GM12878 (cell line): ENCODE results near the gene CUL4A. TPM values are rescaled to one million over a fixed set of nuclear protein-coding genes. Genes with fewer than 3 reads are reported as not detected.

Source experiments
- ATAC-seq: fragments of 200-7000 bp; cut with Tn5 transposase; 3 replicates; pipeline ENCODE4 v1.9.1; 2020; ENCODE audit warnings: mild to moderate bottlenecking, moderate library complexity
- BruUV-seq: library from RNA; stranded (reverse); fragments of 400-500 nt; replicated peaks from 2 replicates; lab custom pipeline; 2021; lab: Mats Ljungman, UMichigan
- CTCF ChIA-PET: fragments of 300-600 bp; sonication (Branson Sonifier 250); formaldehyde crosslinking; extraction: SDS; loops from one replicate; lab custom pipeline; 2021; ENCODE audit warnings: inconsistent platforms; lab: Yijun Ruan, JAX
- POLR2A ChIA-PET: fragments of 350-600 bp; formaldehyde crosslinking; extraction: SDS; loops from one replicate; lab custom pipeline; 2021; ENCODE audit warnings: inconsistent platforms; lab: Charles Lee
- RAD21 ChIA-PET: fragments of 300-600 bp; sonication (Branson Sonifier 250); formaldehyde crosslinking; loops from one replicate; lab custom pipeline; 2023; ENCODE audit warnings: antibody characterized with exemption; ENCODE audit not compliant: unreplicated experiment; lab: Charles Lee
- SMC1A ChIA-PET: fragments of 300-600 bp; sonication (Branson Sonifier 250); formaldehyde crosslinking; loops from one replicate; lab custom pipeline; 2023; ENCODE audit not compliant: unreplicated experiment, uncharacterized antibody; lab: Charles Lee
- DNase-seq: peaks from one replicate; pipeline ENCODE4 v3.0.0-alpha.2; 2011; ENCODE audit warnings: low read depth, low spot score
- FAIRE-seq: peaks from 3 replicates; lab custom pipeline; 2011; peaks lifted over from hg19 to GRCh38; lab: Jason Lieb, UNC
- H2AFZ ChIP-seq: 2 replicates; pipeline ENCODE4 v1.6.0; 2011; ENCODE audit warnings: low read depth, low read length, control low read depth; ENCODE audit not compliant: control insufficient read depth
- H3K27ac ChIP-seq: 2 replicates; pipeline ENCODE4 v1.5.1; 2011; ENCODE audit warnings: control low read depth; ENCODE audit not compliant: control insufficient read depth, insufficient read depth
- H3K27me3 ChIP-seq, 2 experiments: replicated peaks in 1 of 2; 2 replicates each; pipeline versions ENCODE4 v1.6.0 to v1.6.1; 2011; ENCODE audit warnings: low read length in 1 of 2; ENCODE audit not compliant: control insufficient read depth in 2 of 2, insufficient read depth in 2 of 2
- H3K36me3 ChIP-seq, 2 experiments: 2 replicates each; pipeline ENCODE4 v1.5.1; 2011; ENCODE audit warnings: low read length in 1 of 2; ENCODE audit not compliant: control insufficient read depth in 2 of 2, insufficient read depth in 2 of 2
- H3K4me1 ChIP-seq: 2 replicates; pipeline ENCODE4 v1.6.1; 2011; ENCODE audit warnings: mild to moderate bottlenecking, low read length, moderate library complexity, mixed read lengths; ENCODE audit not compliant: control insufficient read depth, insufficient read depth
- H3K4me2 ChIP-seq: 2 replicates; pipeline ENCODE4 v1.6.0; 2011; ENCODE audit warnings: control low read depth; ENCODE audit not compliant: control insufficient read depth, insufficient read depth
- H3K4me3 ChIP-seq: fragments of 200-600 bp; sonication (generic); 2 replicates; pipeline ENCODE4 v1.5.1; 2016
- H3K79me2 ChIP-seq: 2 replicates; pipeline ENCODE4 v1.6.0; 2011; ENCODE audit warnings: low read length; ENCODE audit not compliant: control insufficient read depth, insufficient read depth
- H3K9ac ChIP-seq: 2 replicates; pipeline ENCODE4 v1.8.0; 2011; ENCODE audit warnings: low read length, control low read depth, mixed read lengths; ENCODE audit not compliant: control insufficient read depth, insufficient read depth
- H3K9me3 ChIP-seq: replicated peaks from 3 replicates; pipeline ENCODE4 v1.5.1; 2011; ENCODE audit warnings: mild to moderate bottlenecking, low read length; ENCODE audit not compliant: control insufficient read depth, insufficient read depth
- H4K20me1 ChIP-seq: 2 replicates; pipeline ENCODE4 v1.6.0; 2011; ENCODE audit not compliant: control insufficient read depth, insufficient read depth
- ASH2L ChIP-seq: fragments of 300-600, 200-600 bp; sonication (generic); IDR thresholded peaks from 2 replicates; pipeline ENCODE4 v1.6.1; 2017; ENCODE audit warnings: low read depth, mild to moderate bottlenecking, borderline replicate concordance
- BRCA1 ChIP-seq: IDR thresholded peaks from 2 replicates; pipeline ENCODE4 v1.6.1; 2011; ENCODE audit warnings: low read depth, low read length, improper control_type of control experiment
- CBX5 ChIP-seq: sonication (generic); IDR thresholded peaks from 2 replicates; pipeline ENCODE4 v1.6.1; 2016; ENCODE audit warnings: low read depth, moderate library complexity, mild to moderate bottlenecking, inconsistent platforms
- CHD1 ChIP-seq: IDR thresholded peaks from 2 replicates; pipeline ENCODE4 v1.6.1; 2012; ENCODE audit warnings: low read depth, low read length, improper control_type of control experiment
- FOXM1 ChIP-seq: IDR thresholded peaks from 2 replicates; pipeline ENCODE4 v1.6.1; 2012; ENCODE audit warnings: low read depth, mild to moderate bottlenecking, inconsistent platforms, low read length, moderate library complexity
- MXI1 ChIP-seq: fragments of 150-350 bp; IDR thresholded peaks from 2 replicates; pipeline ENCODE4 v1.6.1; 2011; ENCODE audit warnings: low read depth, mild to moderate bottlenecking, inconsistent platforms, low read length, improper control_type of control experiment
- NR2C1 ChIP-seq: fragments of 450-650 bp; IDR thresholded peaks from 2 replicates; pipeline ENCODE4 v1.6.1; 2017; ENCODE audit warnings: antibody characterized with exemption, mild to moderate bottlenecking, moderate library complexity
- NR2F1 ChIP-seq: fragments of 450-650 bp; conservative IDR thresholded peaks from 2 replicates; pipeline ENCODE4 v1.6.1; 2017; ENCODE audit warnings: mild to moderate bottlenecking
- POLR2AphosphoS5 ChIP-seq: IDR thresholded peaks from 2 replicates; pipeline ENCODE4 v1.6.1; 2011; ENCODE audit warnings: mild to moderate bottlenecking, low read length, inconsistent platforms
- SMAD5 ChIP-seq: IDR thresholded peaks from 2 replicates; pipeline ENCODE4 v1.6.1; 2016; ENCODE audit warnings: antibody characterized with exemption, low read depth
- SREBF1 ChIP-seq: IDR thresholded peaks from 2 replicates; pipeline ENCODE4 v1.6.1; 2012; ENCODE audit warnings: mild to moderate bottlenecking, low read length
- SREBF2 ChIP-seq: IDR thresholded peaks from 2 replicates; pipeline ENCODE4 v1.6.1; 2012; ENCODE audit warnings: mild to moderate bottlenecking, low read length
- SUZ12 ChIP-seq: fragments of 200-600 bp; sonication (generic); IDR thresholded peaks from one replicate; pipeline ENCODE4 v1.6.1; 2018; ENCODE audit warnings: antibody characterized with exemption, mild to moderate bottlenecking; ENCODE audit not compliant: unreplicated experiment
- TBL1XR1 ChIP-seq: IDR thresholded peaks from 2 replicates; pipeline ENCODE4 v1.6.1; 2012; ENCODE audit warnings: low read depth, low read length, improper control_type of control experiment
- WGBS: methylation state at CpG from one replicate; pipeline ENCODE4 v1.1.6; 2016; ENCODE audit warnings: low lambda C conversion rate; ENCODE audit not compliant: insufficient replicate concordance, insufficient coverage; ENCODE audit errors: missing lambda C conversion rate; 5-methylcytosine and 5-hydroxymethylcytosine counted together
- in situ Hi-C: fragments of 300-500 bp; cut with MboI; formaldehyde crosslinking; loops from 9 replicates; pipeline ENCODE4 v1.14.3; 2018; ENCODE audit warnings: mixed read lengths
- intact Hi-C: fragments of 100-400 bp; cut with micrococcal nuclease; formaldehyde crosslinking; loops from one replicate; pipeline ENCODE4 v1.14.2; 2022; ENCODE audit not compliant: unreplicated experiment
- polyA plus RNA-seq, 11 experiments: library from polyadenylated mRNA; depleted of rRNA in 4 of 11; unstranded in 6 of 11; stranded (reverse) in 5 of 11; fragments of >200 nt; fragmentation: Nextera tagmentation in 4 of 11; fragmentation: Illumina TruSeq in 1 of 11; extraction: Ambion mirVana in 4 of 11; extraction: Trizol in 1 of 11; gene quantifications; 1 replicate in 1 of 11; 2 replicates in 10 of 11; pipeline versions ENCODE4 v1.2.1 to v1.2.3, GENCODE V29; 2011 to 2016; ENCODE audit warnings: inconsistent platforms in 2 of 11, missing spikeins in 2 of 11, low read depth in 1 of 11
- total RNA-seq, 4 experiments: library from RNA; depleted of rRNA in 3 of 4; stranded (reverse); fragments of >200 nt in 3 of 4; fragmentation: Illumina TruSeq in 1 of 4; extraction: Trizol in 1 of 4; gene quantifications; 2 replicates each; pipeline versions ENCODE4 v1.2.1 to v1.2.3, GENCODE V29; 2013 to 2021
- TF ChIP-seq, protein P1 (sequence below): IDR thresholded peaks from 2 replicates; pipeline ENCODE4 v1.6.1; 2012; ENCODE audit warnings: improper control_type of control experiment, low read depth, low read length; ENCODE audit not compliant: insufficient replicate concordance

Gene CUL4A
- total and polyA plus RNA-seq, 10 of the 15 experiments (the other 5 are each of a cell fraction or from before 2014, with no cell fraction given), result 19.7 to 74.3 (median 55.6) TPM

DNA sequence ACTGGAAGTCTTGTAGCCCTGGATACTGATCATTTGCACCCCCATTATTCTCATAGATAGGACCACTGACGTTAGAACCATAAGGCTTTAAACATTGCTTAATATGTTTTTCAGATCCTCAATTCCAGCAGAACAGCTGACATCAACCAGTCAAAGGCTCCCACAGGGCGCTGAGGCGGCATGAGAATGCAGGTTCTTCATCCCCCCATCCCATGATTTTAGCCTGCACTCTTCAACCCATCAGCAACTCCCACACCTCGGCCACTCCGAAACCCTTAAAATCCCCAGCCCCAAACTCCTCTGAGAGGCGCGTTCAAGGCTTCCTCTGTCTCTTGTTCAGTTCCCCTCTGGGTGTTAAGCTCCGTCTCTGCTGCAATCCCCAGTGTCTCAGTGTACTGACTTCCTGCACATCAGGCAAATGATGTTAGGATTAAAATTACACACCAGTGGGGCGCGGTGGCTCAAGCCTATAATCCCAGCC, 63.3 kb downstream of the CUL4A start:
- TF ChIP-seq CHD1 (no peak), BRCA1 (no peak), SREBF2 (no peak), SUZ12 (no peak)
- TF ChIP-seq, all 136 proteins: peak for 0
- H3K9ac ChIP-seq, result no peak overlapping the region
- no peak overlapping the region for H3K4me3 ChIP-seq
- intact Hi-C loops, result no loop called here
- no peak overlapping the region for H2AFZ ChIP-seq
- FAIRE-seq (no peak), DNase-seq (no peak), ATAC-seq (no peak)
- WGBS, result 81% methylated on average over 10 of the region's 10 CpGs
- H3K4me2 ChIP-seq, result no peak overlapping the region
- CTCF ChIA-PET, result no interaction called here
- H3K27me3 ChIP-seq, result no peaks in the 10 kb centered on the region
- SMC1A ChIA-PET, result no interaction called here
- no peaks in the 10 kb centered on the region for H3K36me3 ChIP-seq
- RAD21 ChIA-PET, result no interaction called here
- no TSS peak for BruUV-seq
- no peaks in the 10 kb centered on the region for H3K79me2 ChIP-seq
- in situ Hi-C loops, result no loop called here
- POLR2A ChIA-PET, result no interaction called here
- H3K27ac ChIP-seq, result no peak overlapping the region
- no peaks in the 10 kb centered on the region for H3K4me1 ChIP-seq
- H4K20me1 ChIP-seq, result no peaks in the 10 kb centered on the region
- no peaks in the 10 kb centered on the region for H3K9me3 ChIP-seq

DNA sequence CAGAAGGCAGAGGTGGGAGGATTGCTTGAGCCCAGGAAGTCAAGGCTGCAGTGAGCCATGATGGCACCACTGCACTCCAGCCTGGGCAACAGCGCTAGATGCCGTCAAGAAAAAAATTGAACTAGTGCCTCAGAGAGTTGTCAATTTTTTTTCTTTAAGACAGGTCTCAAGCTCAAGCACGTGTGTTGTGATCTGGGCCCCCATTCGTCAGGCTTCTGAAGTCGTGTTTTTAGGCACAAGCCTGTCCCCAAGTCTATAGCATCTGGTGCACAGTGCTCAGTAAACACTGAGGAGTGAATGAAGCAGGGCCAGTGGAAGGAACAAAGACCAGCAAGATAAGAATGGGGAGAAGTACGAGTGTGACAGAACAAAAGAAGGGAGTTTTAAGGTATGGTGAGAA, 63.9 kb downstream of the CUL4A start:
- Histone ChIP-seq H2AFZ (no peak overlapping the region), H3K4me2 (no peak overlapping the region), H4K20me1 (no peaks in the 10 kb centered on the region), H3K27ac (no peak overlapping the region), H3K4me3 (no peak overlapping the region), H3K9me3 (no peaks in the 10 kb centered on the region), H3K36me3 (no peaks in the 10 kb centered on the region), H3K27me3 (no peaks in the 10 kb centered on the region), H3K79me2 (no peaks in the 10 kb centered on the region), H3K9ac (no peak overlapping the region), H3K4me1 (no peaks in the 10 kb centered on the region)
- intact Hi-C loops, result no loop called here
- no TSS peak for BruUV-seq
- RAD21 ChIA-PET, result no interaction called here
- FAIRE-seq, result no peak
- DNase-seq, result no peak
- CTCF ChIA-PET, result interaction anchor here (1.2 kb wide), 1 partner anchor 120 kb away, joined by 4 read pairs; no protein-coding TSS in a partner anchor
- SMC1A ChIA-PET, result no interaction called here
- 94% methylated on average over 6 of the region's 6 CpGs for WGBS
- no peak for ATAC-seq
- in situ Hi-C loops, result no loop called here
- POLR2A ChIA-PET, result no interaction called here
- no peak for TF ChIP-seq SMAD5
- TF ChIP-seq NR2F1, result no peak
- TF ChIP-seq NR2C1, result no peak
- TF ChIP-seq SREBF1, result no peak
- no peak for TF ChIP-seq TBL1XR1
- TF ChIP-seq FOXM1, result no peak
- TF ChIP-seq SUZ12, result no peak
- TF ChIP-seq, protein P1, sequence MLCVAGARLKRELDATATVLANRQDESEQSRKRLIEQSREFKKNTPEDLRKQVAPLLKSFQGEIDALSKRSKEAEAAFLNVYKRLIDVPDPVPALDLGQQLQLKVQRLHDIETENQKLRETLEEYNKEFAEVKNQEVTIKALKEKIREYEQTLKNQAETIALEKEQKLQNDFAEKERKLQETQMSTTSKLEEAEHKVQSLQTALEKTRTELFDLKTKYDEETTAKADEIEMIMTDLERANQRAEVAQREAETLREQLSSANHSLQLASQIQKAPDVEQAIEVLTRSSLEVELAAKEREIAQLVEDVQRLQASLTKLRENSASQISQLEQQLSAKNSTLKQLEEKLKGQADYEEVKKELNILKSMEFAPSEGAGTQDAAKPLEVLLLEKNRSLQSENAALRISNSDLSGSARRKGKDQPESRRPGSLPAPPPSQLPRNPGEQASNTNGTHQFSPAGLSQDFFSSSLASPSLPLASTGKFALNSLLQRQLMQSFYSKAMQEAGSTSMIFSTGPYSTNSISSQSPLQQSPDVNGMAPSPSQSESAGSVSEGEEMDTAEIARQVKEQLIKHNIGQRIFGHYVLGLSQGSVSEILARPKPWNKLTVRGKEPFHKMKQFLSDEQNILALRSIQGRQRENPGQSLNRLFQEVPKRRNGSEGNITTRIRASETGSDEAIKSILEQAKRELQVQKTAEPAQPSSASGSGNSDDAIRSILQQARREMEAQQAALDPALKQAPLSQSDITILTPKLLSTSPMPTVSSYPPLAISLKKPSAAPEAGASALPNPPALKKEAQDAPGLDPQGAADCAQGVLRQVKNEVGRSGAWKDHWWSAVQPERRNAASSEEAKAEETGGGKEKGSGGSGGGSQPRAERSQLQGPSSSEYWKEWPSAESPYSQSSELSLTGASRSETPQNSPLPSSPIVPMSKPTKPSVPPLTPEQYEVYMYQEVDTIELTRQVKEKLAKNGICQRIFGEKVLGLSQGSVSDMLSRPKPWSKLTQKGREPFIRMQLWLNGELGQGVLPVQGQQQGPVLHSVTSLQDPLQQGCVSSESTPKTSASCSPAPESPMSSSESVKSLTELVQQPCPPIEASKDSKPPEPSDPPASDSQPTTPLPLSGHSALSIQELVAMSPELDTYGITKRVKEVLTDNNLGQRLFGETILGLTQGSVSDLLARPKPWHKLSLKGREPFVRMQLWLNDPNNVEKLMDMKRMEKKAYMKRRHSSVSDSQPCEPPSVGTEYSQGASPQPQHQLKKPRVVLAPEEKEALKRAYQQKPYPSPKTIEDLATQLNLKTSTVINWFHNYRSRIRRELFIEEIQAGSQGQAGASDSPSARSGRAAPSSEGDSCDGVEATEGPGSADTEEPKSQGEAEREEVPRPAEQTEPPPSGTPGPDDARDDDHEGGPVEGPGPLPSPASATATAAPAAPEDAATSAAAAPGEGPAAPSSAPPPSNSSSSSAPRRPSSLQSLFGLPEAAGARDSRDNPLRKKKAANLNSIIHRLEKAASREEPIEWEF, result no peak
- no peak for TF ChIP-seq MXI1
- no peak for TF ChIP-seq POLR2AphosphoS5
- TF ChIP-seq CBX5, result no peak
- TF ChIP-seq ASH2L, result no peak
